ENCODE data around the gene MRPL38. TPM values are rescaled to one million over a fixed set of nuclear protein-coding genes. Genes with fewer than 3 reads are reported as not detected.

MRPL38 gene
- total and polyA plus RNA-seq, 2 of the 8 experiments (the other 6 are each of a cell fraction or from before 2014, with no cell fraction given) = 78.4 to 125 TPM

- TF ChIP-seq CHD7 (IDR thresholded peaks at IDR 0.05; ENCODE audit: insufficient replicate concordance, low read length) (no peak), EP300 (IDR thresholded peaks at IDR 0.05; ENCODE audit: borderline replicate concordance in 1 of 2, low read depth in 2 of 2, low read length in 2 of 2) (no peak), RBBP5 (IDR thresholded peaks at IDR 0.05; ENCODE audit: borderline replicate concordance, low read depth, low read length) (no peak), POU5F1 (IDR thresholded peaks at IDR 0.05; ENCODE audit: low read depth, low read length) (no peak), ATF2 (IDR thresholded peaks at IDR 0.05; ENCODE audit: low read length) (no peak), PHF8 (conservative IDR thresholded peaks at IDR 0.05; ENCODE audit: low read depth, low read length) (no peak), TCF12 (IDR thresholded peaks at IDR 0.05; ENCODE audit: low read depth, low read length) (no peak), BRCA1 (IDR thresholded peaks at IDR 0.05; ENCODE audit: low read depth, low read length) (no peak), TAF1 (IDR thresholded peaks at IDR 0.05; ENCODE audit: low read depth, low read length) (no peak), CHD1 (IDR thresholded peaks at IDR 0.05; ENCODE audit: low read depth, low read length) (no peak)
These were observed 51.3 kb downstream of the MRPL38 start (continued) for GRCh38 chr17:75853433-75853832.
